Subcutaneous adipose tissue (tissue), 4 donors: ENCODE measurements around the gene R3HDM2. TPM values are rescaled to one million over a fixed set of nuclear protein-coding genes. Genes with fewer than 3 reads are reported as not detected.

Experiments
- total RNA-seq, 4 donors: library from RNA; depleted of rRNA; stranded (reverse); fragments of >200 nt; gene quantifications; one replicate each; pipeline ENCODE4 v1.1.0, GENCODE V29; 2016
- TF ChIP-seq, protein P1 (sequence below): fragments of 450-650 bp; IDR thresholded peaks from one replicate; pipeline ENCODE4 v1.5.1; 2016; ENCODE audit warnings: low read depth, mild to moderate bottlenecking, control low read depth, antibody characterized with exemption, moderate library complexity

R3HDM2 gene
- total RNA-seq, 4 donors from 2014 or later: 48.2 to 51.2 (median 48.7) TPM

DNA sequence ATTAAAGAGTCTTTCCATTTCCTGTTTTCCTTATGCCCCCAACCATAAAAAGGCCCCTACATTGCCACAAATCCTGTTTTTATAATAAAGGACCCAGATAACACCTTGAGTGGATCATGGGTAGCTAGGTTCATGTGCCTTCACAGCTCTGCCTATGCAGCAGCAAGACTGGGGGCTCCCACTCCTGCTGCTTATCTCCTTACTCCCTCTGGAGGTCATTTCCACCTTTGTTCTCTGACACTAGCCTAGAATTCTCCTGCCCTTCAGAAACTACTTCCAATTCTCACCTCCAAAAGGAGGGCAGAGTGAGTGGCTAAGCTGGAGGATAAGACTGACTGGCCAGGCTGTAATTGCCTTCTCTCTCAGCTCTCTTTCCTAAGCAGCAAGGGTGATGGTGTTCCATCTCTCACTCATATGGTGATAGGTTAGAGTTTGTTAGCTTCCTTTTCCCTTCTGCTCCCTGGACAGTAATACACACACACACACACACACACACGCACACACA is 159.8 kb downstream of the R3HDM2 start:
- TF ChIP-seq, protein P1, sequence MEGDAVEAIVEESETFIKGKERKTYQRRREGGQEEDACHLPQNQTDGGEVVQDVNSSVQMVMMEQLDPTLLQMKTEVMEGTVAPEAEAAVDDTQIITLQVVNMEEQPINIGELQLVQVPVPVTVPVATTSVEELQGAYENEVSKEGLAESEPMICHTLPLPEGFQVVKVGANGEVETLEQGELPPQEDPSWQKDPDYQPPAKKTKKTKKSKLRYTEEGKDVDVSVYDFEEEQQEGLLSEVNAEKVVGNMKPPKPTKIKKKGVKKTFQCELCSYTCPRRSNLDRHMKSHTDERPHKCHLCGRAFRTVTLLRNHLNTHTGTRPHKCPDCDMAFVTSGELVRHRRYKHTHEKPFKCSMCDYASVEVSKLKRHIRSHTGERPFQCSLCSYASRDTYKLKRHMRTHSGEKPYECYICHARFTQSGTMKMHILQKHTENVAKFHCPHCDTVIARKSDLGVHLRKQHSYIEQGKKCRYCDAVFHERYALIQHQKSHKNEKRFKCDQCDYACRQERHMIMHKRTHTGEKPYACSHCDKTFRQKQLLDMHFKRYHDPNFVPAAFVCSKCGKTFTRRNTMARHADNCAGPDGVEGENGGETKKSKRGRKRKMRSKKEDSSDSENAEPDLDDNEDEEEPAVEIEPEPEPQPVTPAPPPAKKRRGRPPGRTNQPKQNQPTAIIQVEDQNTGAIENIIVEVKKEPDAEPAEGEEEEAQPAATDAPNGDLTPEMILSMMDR: no peak

DNA sequence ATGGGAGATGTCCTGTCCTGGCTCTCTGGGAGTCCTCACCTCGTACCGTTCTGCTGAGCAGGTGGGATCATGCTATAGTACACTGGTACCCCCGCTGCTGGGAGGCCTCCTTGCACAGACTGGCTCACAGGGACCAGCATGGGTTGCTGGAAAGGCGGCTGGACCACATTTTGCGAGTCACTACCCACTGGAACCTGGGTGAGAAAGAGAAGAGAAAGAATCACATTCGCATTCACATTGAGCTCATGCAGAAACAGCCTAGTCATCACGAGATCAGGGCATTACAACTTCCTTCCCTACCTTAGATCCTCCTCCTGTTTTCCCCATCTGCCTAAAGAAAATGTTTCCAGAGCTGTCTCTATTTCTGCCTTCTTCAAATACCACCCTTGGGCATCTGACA is 162.6 kb downstream of the R3HDM2 start:
- TF ChIP-seq, protein P1: no peak

DNA sequence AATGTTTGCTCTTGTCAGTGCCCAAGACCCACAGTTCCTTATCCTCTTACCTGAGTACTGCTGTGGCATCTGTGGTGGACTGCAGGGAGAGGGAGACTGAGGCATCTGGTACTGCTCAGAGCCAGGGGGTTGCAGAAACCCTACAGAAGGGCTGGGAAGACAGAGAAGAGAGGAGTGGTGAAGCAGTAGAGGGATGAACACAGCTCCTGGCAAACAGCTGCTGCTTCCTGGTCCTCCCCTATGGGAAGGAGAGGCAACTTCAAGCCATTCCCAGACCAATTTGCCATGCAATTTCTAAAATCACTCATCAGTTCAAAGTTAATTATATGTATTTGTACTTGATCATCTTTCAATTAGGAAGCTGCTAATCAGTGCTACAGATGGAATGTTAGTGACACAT is 164.2 kb downstream of the R3HDM2 start:
- TF ChIP-seq, protein P1: no peak

DNA sequence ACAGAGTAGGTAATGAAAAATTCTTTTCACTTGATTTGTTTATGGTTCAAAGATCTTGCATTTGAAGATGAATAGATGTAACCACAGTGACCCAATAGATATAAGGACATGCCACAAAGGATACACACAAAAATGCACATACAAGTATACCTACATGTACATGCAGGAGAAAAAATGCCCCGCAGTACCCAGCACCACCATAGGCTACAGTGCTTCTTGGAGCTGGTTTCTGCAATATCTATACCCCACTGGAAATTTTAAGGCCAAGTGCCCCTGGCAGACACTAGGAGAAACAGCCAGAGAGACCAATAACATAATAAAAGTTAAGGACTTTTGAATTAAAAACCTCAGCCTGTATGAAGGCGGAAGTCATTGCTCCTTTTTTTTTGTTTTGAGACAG is 167.7 kb downstream of the R3HDM2 start:
- TF ChIP-seq, protein P1: no peak

DNA sequence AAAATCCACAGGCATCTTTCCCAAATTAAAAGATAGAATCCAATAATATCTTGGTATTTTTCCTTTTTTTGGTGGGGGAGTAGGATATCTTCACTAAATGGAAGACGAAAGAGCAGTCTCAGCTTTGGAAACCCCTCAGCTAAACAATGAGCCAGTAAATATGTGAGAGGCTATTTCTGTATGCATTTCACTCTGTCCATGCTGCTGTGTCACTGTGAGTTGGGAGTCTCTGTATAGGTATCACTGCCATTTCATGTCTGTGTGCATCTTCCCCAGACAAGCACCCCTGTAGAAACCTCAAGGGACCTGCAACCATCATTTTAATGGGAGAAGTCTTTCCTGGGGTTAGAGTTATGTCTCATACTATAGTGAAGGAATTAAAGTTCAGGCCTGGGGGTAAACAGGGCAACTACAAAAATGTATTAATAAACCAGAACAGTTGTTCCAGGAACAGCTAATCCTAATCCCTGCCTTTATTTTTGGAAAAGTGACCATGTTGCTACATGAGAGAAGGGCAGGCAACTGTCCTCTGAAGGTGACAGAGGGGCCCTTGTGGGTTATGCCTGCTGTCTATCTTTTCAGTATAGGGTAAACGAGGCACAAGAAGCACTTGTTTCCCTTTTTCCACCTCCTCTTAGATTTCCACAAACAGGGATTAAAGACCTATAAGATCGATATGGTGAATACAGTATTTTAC is 168.6 kb downstream of the R3HDM2 start:
- TF ChIP-seq, protein P1: no peak

DNA sequence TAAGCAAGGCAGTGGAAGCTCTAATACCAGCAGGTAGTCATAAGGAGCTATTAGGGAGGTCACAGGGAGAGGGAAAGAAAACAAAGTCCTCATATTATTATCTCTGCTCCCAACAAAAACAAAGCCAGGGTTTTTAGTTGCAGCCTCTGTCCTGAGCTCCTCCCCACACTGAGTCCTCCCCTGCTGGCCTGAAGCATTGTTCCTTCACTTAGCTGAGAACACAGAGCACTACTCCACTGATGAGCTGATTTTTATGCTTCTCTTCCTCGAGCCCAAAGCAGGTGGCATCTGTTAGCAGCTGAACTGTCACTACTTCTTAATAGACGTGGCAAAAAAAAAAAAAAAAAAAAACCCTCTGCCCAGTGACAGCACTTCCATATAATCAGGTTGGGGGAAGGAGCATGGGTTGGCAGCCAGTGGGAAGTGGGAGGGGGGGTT is 169.4 kb downstream of the R3HDM2 start:
- TF ChIP-seq, protein P1: no peak

DNA sequence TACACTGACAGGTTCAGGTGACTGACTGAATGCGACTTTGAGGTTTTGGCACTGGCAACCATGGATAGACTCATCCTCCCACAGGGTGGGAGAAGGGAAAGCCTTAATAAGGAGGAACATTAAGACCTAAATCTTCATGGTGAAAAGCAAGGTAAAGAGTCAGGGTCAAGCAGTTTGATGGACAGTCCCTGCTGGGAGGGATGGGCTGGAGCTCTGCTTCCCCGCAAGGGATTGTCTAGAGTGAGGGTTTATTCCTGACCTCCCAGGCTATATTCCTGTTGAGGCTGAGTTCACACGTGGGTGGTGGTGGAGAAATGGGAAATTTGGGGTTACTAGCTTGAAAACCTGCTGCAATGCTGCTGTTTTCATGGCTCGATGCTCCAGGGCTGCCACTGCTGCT is 170.5 kb downstream of the R3HDM2 start:
- TF ChIP-seq, protein P1: no peak
